Measurements from ENCODE around the gene DIAPH2. TPM values are rescaled to one million over a fixed set of nuclear protein-coding genes. Genes with fewer than 3 reads are reported as not detected.

Gene DIAPH2
- total RNA-seq, 1 donor from 2014 or later = 9.4 TPM

- ATAC-seq (no peak), DNase-seq (ENCODE audit: low spot score) (no peak)
Observed at GRCh38 chrX:97030947-97031346, 346.3 kb downstream of the DIAPH2 start.

GRCh38 chrX:97039363-97040029 lies 354.9 kb downstream of the DIAPH2 start:
- ATAC-seq = no peak
- peak; percentile 30 for DNase-seq (ENCODE audit: low spot score)

DNA sequence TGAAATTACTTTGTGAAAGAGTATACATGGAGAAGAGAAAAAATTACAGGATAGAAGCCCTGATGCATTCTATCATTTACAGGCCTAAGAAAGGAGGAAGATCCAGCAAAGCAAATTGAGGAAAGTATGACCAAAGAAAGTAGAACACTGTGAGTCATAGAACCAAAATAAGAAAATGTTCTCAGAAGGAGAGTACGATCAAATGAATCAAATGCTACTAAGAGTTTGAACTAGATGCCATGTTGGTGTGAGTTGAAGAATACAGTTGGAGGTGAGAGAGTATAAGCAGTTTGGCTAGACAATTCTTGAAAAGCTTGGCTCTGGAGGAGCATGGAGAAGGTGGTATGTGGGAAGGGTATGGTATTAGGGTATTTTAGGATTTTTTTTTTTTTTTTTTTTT lies 360.8 kb downstream of the DIAPH2 start:
- DNase-seq (ENCODE audit: low spot score) (no peak), ATAC-seq (no peak)

GRCh38 chrX:97046867-97047266 lies 362.2 kb downstream of the DIAPH2 start:
- ATAC-seq (no peak), DNase-seq (ENCODE audit: low spot score) (no peak)

DNA sequence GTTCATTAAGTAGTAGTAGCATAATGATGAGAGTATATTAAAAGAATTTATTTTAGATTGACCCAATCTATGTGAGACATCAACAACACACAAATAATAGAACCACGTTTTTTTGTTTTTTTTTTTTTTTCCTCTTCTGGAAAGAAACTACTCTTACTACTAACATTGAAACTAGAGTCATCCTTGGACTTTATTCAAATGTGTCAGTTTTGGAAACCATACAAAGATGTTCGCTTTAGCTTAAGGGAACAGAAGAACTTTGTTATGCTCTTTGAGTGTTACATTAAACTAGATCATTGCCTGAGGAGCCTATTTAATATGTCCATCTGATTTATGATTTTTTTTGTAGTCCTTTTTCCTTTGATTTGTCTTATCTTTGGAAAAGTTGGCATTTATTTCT lies 365.8 kb downstream of the DIAPH2 start:
- no peak for DNase-seq (ENCODE audit: low spot score)
- no peak for ATAC-seq

- DNase-seq (ENCODE audit: low spot score) (no peak), ATAC-seq (no peak)
Observed at GRCh38 chrX:97057349-97057909, 372.8 kb downstream of the DIAPH2 start.

DNA sequence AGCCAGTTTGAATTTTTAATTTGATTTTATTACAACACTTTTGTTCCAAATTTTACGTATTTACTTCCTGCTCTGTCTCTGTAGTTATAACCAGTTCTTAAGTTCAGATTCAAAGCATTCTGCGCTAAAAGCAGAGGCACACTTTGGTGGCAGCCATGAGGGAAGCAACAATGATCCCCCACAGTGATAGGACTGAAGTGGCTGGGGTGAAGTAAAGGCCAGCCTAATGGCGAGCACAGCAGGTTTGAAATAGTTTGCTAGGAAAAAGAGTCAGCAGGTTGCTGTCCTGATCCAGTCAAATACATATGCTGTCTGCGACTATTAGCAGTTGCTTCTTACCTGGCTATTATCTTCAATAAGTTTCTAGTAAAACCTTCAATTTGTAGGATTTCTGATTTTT lies 375.4 kb downstream of the DIAPH2 start:
- DNase-seq (ENCODE audit: low spot score) (no peak), ATAC-seq (no peak)

- ATAC-seq (no peak), DNase-seq (ENCODE audit: low spot score) (no peak)
Observed at GRCh38 chrX:97065066-97065465, 380.4 kb downstream of the DIAPH2 start.

DNA sequence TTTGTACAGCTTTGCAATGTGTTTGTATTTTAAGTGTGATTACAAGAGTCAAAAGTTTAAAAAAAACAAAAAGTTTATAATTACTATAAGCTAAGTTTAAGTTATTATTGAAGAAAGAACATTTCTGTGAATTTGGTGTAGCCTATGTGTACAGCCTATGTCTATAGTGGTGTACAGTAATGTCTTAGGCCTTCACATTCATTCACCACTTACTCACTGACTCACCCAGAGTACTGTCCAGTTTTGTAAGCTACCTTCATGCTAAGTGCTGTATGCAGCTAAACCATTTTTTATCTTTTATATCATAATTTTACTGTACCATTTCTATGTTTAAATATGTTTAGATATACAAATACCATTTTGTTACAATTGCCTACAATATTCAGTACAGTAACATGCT lies 381.3 kb downstream of the DIAPH2 start:
- ATAC-seq (no peak), DNase-seq (ENCODE audit: low spot score) (no peak)

DNA sequence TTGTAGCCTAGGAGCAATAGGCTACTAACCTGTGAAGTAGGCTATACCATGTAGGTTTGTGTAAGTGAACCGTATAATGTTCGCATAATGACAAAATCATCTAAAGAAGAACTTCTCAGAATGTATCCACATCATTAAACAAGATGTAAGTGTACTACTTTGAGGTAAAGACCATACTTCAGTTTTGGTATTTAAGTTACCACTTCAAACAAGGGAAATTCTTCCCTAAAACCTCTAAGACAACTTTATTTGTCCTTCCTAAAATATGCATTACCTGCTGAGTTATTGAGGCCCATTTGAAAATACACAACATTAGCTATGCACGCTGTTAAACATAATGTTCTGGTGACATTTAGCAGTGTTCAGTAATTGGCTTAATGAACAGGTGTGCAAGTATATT lies 381.7 kb downstream of the DIAPH2 start:
- ATAC-seq = no peak
- DNase-seq (ENCODE audit: low spot score) = no peak

DNA sequence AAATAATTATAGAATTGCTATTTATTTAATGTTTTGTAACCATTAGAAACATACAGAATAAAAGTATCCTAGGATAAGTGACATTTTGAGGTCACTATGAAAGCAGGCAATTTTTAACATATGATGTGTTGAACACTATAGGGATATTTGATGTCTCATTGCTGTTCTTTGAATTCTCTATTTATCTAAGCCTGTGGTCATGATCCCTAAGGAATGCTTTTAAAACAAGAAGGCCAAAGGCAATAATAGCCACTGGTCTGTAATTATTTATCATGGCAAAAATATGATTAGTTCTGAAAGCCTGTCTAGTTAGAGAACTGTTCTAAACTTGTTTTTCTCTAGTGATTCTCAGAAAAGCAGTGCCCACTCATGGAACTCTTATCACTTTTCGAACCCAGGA lies 385.7 kb downstream of the DIAPH2 start:
- no peak for DNase-seq (ENCODE audit: low spot score)

DNA sequence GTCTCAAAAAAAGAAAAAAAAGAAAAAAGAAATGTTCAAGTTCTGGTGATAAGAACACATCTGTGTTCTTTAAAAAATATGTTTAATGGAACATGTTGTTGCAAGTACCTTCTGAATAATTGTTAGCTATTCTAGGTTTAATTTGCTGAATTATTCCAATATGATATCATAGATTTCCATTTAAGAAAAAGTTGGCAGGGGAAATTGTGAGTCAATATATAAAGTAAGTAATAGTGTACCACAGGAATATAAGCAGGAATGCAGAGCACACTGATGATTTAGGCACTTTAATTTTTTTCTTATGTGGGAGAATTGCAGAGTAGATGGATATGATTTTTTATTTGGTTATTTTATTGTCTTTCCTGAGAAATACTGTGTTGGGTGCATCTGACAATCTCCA lies 389.8 kb downstream of the DIAPH2 start:
- no peak for ATAC-seq
- no peak for DNase-seq (ENCODE audit: low spot score)

More for the DNA sequence above, 385.7 kb downstream of the DIAPH2 start:
- ATAC-seq = no peak

- ATAC-seq = no peak
- no peak for DNase-seq (ENCODE audit: low spot score)
Observed at GRCh38 chrX:97089116-97089515, 404.5 kb downstream of the DIAPH2 start.

- DNase-seq (ENCODE audit: low spot score) (no peak), ATAC-seq (no peak)
Observed at GRCh38 chrX:97096385-97096784, 411.7 kb downstream of the DIAPH2 start.

DNA sequence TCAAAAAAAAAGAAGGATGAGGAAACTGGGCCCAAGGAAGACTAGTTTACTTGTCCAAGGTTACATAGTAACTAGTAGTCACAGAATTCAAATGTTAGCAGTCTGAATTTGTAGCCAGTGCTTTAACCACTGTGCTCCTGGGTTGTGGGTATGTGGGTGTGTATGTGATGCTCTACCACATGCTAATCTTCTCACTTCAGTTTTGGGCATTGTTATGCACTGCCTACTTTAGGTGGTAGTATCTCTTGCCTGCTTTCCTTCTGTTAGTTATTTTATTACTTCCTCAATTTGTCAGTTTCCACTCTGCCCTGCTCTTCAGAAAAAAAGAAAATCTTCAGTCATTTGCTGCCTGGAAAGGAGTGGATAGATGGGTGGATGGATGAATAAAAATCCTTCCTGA lies 418.3 kb downstream of the DIAPH2 start:
- DNase-seq (ENCODE audit: low spot score) (no peak), ATAC-seq (no peak)

GRCh38 chrX:97109730-97110129 lies 425.1 kb downstream of the DIAPH2 start:
- no peak for ATAC-seq
- DNase-seq (ENCODE audit: low spot score) = no peak

DNA sequence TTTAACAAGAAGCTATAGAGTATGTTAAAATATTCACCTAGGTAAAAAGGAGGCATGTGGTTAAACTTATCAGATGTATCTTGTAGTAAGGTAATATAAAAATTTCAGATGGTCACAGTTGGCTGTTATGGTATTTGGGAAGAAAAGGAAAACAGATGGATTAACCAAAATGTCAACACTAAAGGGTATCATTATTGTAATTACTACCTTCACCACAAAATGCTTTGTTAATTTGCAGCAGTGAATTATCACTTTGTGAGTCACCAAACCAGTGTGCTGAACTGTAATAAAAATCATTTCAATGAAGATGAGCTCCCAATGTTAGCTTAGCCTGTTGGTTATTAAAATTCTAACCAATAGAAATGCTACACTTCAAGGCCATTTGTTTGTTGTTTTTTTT lies 432.9 kb downstream of the DIAPH2 start:
- no peak for DNase-seq (ENCODE audit: low spot score)
- no peak for ATAC-seq

GRCh38 chrX:97119474-97120109 lies 434.9 kb downstream of the DIAPH2 start:
- ATAC-seq (no peak), DNase-seq (ENCODE audit: low spot score) (no peak)

GRCh38 chrX:97123001-97123400 lies 438.4 kb downstream of the DIAPH2 start:
- DNase-seq (ENCODE audit: low spot score) = no peak

GRCh38 chrX:97126020-97126419 lies 441.4 kb downstream of the DIAPH2 start:
- DNase-seq (ENCODE audit: low spot score) (no peak), ATAC-seq (no peak)

More at GRCh38 chrX:97123001-97123400, 438.4 kb downstream of the DIAPH2 start:
- no peak for ATAC-seq

DNA sequence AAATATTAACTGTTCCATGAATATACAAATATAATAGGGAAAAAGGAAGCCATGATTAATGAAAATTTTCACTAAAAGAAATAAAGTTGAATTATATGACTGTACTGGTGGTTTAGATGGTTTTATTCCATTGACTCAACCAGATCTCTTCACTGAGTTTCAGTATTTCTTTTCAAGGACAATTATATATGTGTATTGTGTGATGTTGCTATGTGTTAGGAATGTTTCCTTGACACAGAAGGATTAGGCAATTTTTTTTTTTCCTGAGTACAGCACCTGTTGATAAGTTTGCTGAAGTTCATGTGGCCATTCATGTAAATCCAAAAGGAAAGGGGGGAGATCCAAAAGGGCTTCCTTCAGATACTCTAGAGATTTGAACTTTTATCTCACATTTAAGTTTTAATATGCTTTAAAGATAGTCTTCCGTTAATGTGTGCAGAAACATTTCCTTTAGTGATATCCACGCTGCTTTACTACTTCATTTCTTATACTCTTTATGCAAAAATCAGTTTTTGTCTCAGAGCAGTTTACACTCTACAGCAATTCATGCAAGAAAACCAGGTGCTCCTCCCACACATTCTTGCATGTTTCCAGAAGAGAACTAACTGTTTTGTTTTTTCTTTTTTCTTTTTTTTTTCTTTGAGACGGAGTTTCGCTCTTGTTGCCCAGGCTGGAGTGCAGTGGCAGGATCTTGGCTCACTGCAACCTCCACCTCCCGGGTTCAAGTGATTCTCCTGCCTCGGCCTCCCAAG lies 448.2 kb downstream of the DIAPH2 start:
- ATAC-seq = no peak
- no peak for DNase-seq (ENCODE audit: low spot score)

- DNase-seq (ENCODE audit: low spot score) (no peak), ATAC-seq (no peak)
Observed at GRCh38 chrX:97145934-97146333, 461.3 kb downstream of the DIAPH2 start.

Data from left lobe of liver (tissue), 2 donors.